ENCODE results near the gene S100A11.

The S100A11 gene

GRCh38 chr1:151986501-151987190 lies 50.2 kb downstream of the S100A11 start:
- no peak for DNase-seq (ENCODE audit: low read depth)
- no peak for TF ChIP-seq CTCF (IDR thresholded peaks at IDR 0.05; ENCODE audit: control insufficient read depth, extremely low read depth, insufficient read depth)
- no peak overlapping the region for H3K4me3 ChIP-seq (ENCODE audit: low read depth, low read length)

- no peak for TF ChIP-seq CTCF (IDR thresholded peaks at IDR 0.05; ENCODE audit: control insufficient read depth, extremely low read depth, insufficient read depth)
- no peak overlapping the region for H3K4me3 ChIP-seq (ENCODE audit: low read depth, low read length)
- no peak for DNase-seq (ENCODE audit: low read depth)
These were observed 51.0 kb downstream of the S100A11 start for GRCh38 chr1:151985768-151986167.

GRCh38 chr1:151985270-151985669 lies 51.5 kb downstream of the S100A11 start:
- TF ChIP-seq CTCF (IDR thresholded peaks at IDR 0.05; ENCODE audit: control insufficient read depth, extremely low read depth, insufficient read depth) = no peak
- no peak overlapping the region for H3K4me3 ChIP-seq (ENCODE audit: low read depth, low read length)
- no peak for DNase-seq (ENCODE audit: low read depth)

- no peak overlapping the region for H3K4me3 ChIP-seq (ENCODE audit: low read depth, low read length)
- TF ChIP-seq CTCF (IDR thresholded peaks at IDR 0.05; ENCODE audit: control insufficient read depth, extremely low read depth, insufficient read depth) = no peak
- no peak for DNase-seq (ENCODE audit: low read depth)
These were observed 52.4 kb downstream of the S100A11 start for GRCh38 chr1:151984313-151984956.
